NCI-H2107 treated with DMSO at 0.1 percent for 48 hours (cell line): ENCODE results near the gene SEMA4D.
A peak's percentile ranks its signal among the peaks of the same experiment; 100 is the strongest.

ENCODE experiments used
- DNase-seq: peaks from one replicate; lab custom pipeline; 2025; ENCODE audit not compliant: unreplicated experiment; lab: John Stamatoyannopoulos, UW

SEMA4D gene

GRCh38 chr9:89325733-89326132 is 172.2 kb downstream of the SEMA4D start:
- no peak for DNase-seq

DNA sequence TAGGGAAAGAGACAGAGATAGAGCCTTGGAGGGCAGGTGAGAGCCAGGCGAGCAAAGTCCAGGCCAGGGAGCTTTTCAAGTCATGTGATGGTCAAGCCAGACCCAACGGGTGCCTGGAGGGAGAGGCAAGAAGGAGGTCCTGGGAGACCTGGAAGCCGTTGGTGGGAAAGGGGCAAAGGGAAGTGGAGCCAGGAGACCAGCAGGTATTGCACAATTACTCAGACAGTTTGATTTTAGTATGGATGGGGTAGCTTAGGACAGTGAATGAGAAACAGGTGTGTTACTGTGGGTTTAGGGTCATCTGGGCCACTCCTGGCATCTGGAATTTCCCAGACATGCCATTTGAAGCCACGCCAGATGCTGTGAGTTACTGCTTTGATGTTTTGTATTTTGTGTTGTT is 174.5 kb downstream of the SEMA4D start:
- DNase-seq, result no peak

DNA sequence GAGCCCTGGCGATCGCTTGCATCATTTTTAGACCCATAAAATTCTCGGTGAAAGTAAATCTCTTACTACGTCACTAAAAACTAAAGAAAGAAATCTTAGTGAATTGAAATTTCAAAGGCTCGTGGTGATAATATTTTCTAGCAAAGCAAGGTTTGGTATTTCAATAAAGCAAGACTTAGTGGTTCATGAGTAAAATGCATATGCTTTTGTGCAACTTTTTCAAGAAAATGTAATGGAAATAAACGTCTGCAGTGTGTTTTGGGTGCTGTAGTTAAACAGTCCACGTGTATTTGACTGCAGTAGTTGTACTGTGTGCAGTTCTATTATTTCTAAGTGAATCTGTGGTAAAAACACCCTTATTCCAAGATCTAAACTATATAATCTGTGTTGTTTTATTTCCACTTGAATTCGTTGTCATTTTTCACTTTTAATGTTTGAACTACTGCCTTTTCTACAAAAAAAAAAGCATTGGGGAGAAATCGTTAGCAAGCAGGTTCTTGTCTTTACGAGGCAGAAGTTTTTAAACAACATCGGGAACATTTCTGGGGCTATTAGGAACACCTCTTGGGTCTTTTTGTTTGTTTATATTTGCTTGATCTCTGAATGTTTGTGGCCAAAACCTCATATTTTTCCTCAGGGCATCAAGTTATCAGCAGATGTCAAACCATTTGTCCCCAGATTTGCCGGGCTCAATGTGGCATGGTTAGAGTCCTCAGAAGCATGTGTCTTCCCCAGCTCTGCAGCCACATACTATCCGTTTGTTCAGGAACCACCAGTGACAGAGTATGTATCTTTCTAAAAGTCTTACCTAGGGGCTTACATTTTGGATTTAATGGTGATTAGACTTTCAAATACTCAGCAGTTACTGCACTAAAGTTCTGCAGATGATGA is 178.7 kb downstream of the SEMA4D start:
- DNase-seq, result peak; percentile 68

DNA sequence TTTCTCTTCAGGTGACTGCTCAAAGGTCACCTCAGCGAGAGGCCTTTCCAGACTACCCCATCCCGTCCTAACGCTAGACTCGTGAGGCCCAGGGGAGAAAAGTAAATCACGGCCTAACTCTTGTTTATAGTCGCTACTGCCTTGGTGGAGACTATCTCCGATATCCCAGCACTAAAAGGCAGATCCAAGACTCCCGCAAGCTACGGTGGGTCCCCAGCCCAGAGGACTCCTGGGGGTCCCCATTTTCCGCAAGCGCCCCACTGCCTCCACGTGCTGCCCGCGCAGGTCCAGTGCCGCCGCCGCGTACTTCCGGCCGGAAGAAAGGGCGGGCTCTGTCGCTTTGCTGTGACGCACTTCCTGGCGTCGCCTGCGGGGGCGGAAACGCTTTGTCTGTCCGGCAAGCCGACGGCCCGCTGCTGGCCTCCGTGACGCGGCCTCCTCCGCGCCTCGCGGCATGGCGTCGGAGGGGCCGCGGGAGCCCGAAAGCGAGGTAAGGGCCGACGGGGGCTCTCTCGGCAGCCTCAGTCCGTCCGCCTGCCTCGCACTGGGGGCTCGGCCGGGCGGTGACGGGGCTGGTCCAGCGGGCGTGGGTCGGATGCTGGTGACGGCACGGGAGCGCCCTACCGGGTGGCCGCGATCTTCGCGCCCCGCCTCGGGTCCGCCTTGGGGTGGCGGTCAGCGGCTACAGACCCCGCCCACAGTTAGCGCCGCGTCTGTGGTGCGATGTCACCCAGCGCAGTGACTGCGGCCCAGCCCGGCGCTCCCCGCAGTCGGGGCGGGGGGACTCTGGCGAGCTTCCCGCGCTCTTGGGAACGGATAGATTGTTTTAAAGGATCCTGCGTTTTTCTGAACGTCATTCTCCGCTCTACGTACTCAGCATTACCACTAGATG is 179.5 kb downstream of the SEMA4D start, which contains the start of gene SECISBP2:
TSS of gene SECISBP2 (plus strand) at position 378 of the 892 bp plus-strand sequence. CDS start at position 455, 77 bp downstream.
- DNase-seq, result peak; percentile 93

GRCh38 chr9:89317282-89317681 is 180.6 kb downstream of the SEMA4D start:
- DNase-seq, result no peak

DNA sequence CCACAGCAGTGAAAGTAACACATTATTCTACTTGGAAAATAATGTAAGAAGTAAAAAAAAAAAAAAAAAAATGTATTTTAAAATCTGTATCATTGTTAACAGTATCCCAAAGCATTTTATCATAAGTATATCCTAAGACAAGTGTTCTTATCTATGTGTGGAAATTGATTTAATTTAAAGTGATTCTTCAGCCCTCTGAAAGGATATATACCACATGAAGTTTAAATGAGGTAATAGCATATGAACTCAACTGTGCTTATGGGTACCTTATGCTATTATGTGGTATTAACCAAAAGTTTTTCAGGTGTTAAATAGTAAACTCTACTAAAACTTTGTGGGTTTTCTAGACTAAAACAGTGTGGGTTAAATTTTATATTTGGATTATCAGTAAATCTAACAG is 182.4 kb downstream of the SEMA4D start:
- DNase-seq, result no peak

DNA sequence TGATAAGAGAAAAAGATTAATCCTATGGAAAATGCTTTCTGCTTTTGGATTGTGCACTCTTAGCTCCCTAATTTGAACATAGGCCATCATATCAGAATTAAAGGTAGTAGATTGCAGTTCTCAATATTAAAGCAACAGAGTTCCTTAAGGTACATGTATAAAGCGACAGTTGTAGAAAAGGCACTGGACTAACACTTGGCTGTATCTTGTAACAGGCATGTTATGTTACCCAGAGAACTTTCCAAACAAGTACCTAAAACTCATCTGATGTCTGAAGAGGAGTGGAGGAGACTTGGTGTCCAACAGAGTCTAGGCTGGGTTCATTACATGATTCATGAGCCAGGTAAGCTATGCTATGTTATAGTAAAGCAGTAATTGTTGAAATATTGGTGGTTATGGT is 183.0 kb downstream of the SEMA4D start:
- no peak for DNase-seq

GRCh38 chr9:89313842-89314241 is 184.1 kb downstream of the SEMA4D start:
- DNase-seq, result peak; percentile 32

DNA sequence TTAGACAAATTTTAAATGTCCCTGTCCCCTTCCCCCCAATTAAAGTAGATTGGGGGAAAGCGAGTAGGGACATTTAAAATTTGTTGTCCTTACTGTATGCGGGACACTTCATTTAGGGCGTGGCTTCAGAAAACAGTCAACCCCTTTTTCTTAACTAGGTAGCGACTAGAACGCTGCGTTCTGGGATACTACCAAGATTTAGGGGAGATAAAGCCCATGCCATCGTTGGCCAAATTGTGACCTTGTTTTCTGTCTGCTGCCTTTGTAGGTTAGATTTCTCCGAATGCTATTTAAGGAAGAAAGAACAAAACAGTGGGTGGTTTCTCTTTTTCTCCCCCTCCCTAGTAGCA is 185.7 kb downstream of the SEMA4D start:
- DNase-seq, result no peak

DNA sequence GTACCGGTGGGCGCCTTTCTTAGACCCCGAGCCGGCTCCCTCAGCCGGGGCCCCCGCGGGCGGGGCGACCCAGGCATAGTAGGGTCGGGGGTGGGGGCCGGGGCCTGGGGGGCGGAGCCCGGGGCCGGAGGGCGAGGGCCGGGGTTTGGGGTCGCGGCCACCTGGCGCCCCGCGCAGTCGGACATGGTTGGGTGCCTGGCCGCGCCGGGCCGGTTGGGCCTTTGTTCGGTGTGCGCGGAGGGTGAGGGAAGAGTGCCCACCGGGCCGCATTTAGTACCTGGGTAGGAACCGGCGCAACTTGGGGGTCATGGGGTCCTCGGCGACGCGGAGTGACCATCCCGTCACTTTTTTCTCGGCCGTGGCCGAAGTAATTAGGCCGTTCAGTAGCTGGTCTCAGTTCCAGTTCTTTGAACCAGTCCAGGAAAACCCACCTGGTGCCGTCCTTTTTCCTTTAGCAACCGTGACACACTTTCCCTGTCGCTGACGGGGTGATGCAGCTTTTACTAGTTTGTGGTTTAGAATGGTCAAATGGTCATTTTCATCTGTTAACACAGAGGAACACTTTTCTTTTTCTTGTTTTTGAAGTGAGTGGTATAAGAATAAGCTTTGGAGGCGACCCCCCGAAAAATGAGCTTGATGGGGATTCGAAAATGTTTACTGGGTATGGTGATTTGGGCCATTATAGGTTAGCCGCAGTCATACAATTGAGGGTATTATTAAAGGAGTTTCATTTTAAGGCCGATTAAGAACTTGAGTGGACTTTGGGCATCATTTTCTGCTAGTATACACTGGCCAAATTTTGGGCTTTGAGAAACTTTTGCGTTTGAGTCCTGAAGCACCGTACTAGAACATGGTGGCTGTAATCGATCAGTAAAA is 186.3 kb downstream of the SEMA4D start:
- DNase-seq, result no peak
